Loucy (cell line): ENCODE data around the gene CXCL12.

Source experiments
- H2AFZ ChIP-seq: fragments of 200-600 bp; sonication (generic); 2 replicates; pipeline ENCODE4 v1.6.0; 2016; ENCODE audit warnings: antibody characterized with exemption, mild to moderate bottlenecking, low read length, moderate library complexity
- H3F3A ChIP-seq: fragments of 200-600 bp; 2 replicates; pipeline ENCODE4 v1.6.0; 2016; ENCODE audit warnings: antibody characterized with exemption, low read depth, mild to moderate bottlenecking
- H3K27me3 ChIP-seq: fragments of 200-600 bp; sonication (generic); 2 replicates; pipeline ENCODE4 v1.6.1; 2014; ENCODE audit warnings: low read length, mild to moderate bottlenecking; ENCODE audit not compliant: insufficient read depth, poor library complexity, severe bottlenecking
- H3K36me3 ChIP-seq: fragments of 200-600 bp; sonication (generic); 2 replicates; pipeline ENCODE4 v1.6.1; 2016; ENCODE audit warnings: low read length; ENCODE audit not compliant: insufficient read depth
- H3K4me1 ChIP-seq: fragments of 200-600 bp; sonication (generic); 2 replicates; pipeline ENCODE4 v1.5.1; 2014; ENCODE audit warnings: low read length, mild to moderate bottlenecking; ENCODE audit not compliant: insufficient read depth, poor library complexity, severe bottlenecking
- H3K4me2 ChIP-seq: fragments of 200-600 bp; sonication (generic); 2 replicates; pipeline ENCODE4 v1.6.0; 2014; ENCODE audit warnings: antibody characterized with exemption, low read length, low read depth, mild to moderate bottlenecking; ENCODE audit not compliant: poor library complexity, severe bottlenecking
- H3K4me3 ChIP-seq: fragments of 200-600 bp; sonication (generic); 2 replicates; pipeline ENCODE4 v1.5.1; 2014; ENCODE audit warnings: low read length, mild to moderate bottlenecking, mixed read lengths; ENCODE audit not compliant: poor library complexity, severe bottlenecking
- H3K79me2 ChIP-seq: fragments of 200-600 bp; sonication (generic); 2 replicates; pipeline ENCODE4 v1.6.1; 2014; ENCODE audit warnings: low read length; ENCODE audit not compliant: insufficient read depth
- H3K9ac ChIP-seq: fragments of 200-600 bp; sonication (generic); 2 replicates; pipeline ENCODE4 v1.6.0; 2014; ENCODE audit warnings: mild to moderate bottlenecking, low read depth, low read length, moderate library complexity; ENCODE audit not compliant: poor library complexity, severe bottlenecking
- H3K9me2 ChIP-seq: fragments of 200-600 bp; sonication (generic); replicated peaks from 2 replicates; pipeline ENCODE4 v1.6.1; 2016; ENCODE audit warnings: low read depth, low read length, mixed read lengths
- H3K9me3 ChIP-seq: fragments of 200-600 bp; sonication (generic); 2 replicates; pipeline ENCODE4 v1.6.1; 2014; ENCODE audit warnings: mild to moderate bottlenecking, antibody characterized with exemption, low read length, low read depth; ENCODE audit not compliant: insufficient read depth
- H4K20me1 ChIP-seq: fragments of 200-600 bp; sonication (generic); 2 replicates; pipeline ENCODE4 v1.6.0; 2014; ENCODE audit warnings: antibody characterized with exemption, low read length, mild to moderate bottlenecking; ENCODE audit not compliant: insufficient read depth, poor library complexity, severe bottlenecking
- CTCF ChIP-seq: fragments of 200-600 bp; sonication (generic); conservative IDR thresholded peaks from 2 replicates; pipeline ENCODE4 v1.5.1; 2014; ENCODE audit warnings: mild to moderate bottlenecking, antibody characterized with exemption, low read length
- EZH2phosphoT487 ChIP-seq: fragments of 200-600 bp; IDR thresholded peaks from 2 replicates; pipeline ENCODE4 v1.6.1; 2018; ENCODE audit warnings: antibody characterized with exemption, mild to moderate bottlenecking, moderate library complexity, borderline replicate concordance

The CXCL12 gene

GRCh38 chr10:44416936-44417335 lies 32.0 kb upstream of the CXCL12 start:
- H3K4me3 ChIP-seq: no peak overlapping the region
- no peaks in the 10 kb centered on the region for H3K36me3 ChIP-seq
- H3K9me2 ChIP-seq: no peaks in the 10 kb centered on the region
- no peaks in the 10 kb centered on the region for H4K20me1 ChIP-seq
- no peaks in the 10 kb centered on the region for H3K27me3 ChIP-seq
- H2AFZ ChIP-seq: no peak overlapping the region
- no peak overlapping the region for H3K9ac ChIP-seq
- peaks cover 15% of the 10 kb centered on the region for H3K4me1 ChIP-seq
- TF ChIP-seq EZH2phosphoT487 (no peak), CTCF (no peak)
- no peaks in the 10 kb centered on the region; the same call in 1 of the 2 replicates for H3K9me3 ChIP-seq
- no peaks in the 10 kb centered on the region for H3K79me2 ChIP-seq
- H3K4me2 ChIP-seq: no peak overlapping the region
- no peaks in the 10 kb centered on the region for H3F3A ChIP-seq

- no peak overlapping the region for H3K4me2 ChIP-seq
- H3F3A ChIP-seq: no peaks in the 10 kb centered on the region
- no peak overlapping the region for H3K4me3 ChIP-seq
- H3K9me3 ChIP-seq: no peaks in the 10 kb centered on the region; the same call in 1 of the 2 replicates
- no peaks in the 10 kb centered on the region for H4K20me1 ChIP-seq
- H3K36me3 ChIP-seq: no peaks in the 10 kb centered on the region
- no peak overlapping the region for H3K9ac ChIP-seq
- H2AFZ ChIP-seq: no peak overlapping the region
- H3K9me2 ChIP-seq: no peaks in the 10 kb centered on the region
- TF ChIP-seq EZH2phosphoT487 (no peak), CTCF (no peak)
- no peaks in the 10 kb centered on the region for H3K27me3 ChIP-seq
- peaks cover 15% of the 10 kb centered on the region for H3K4me1 ChIP-seq
- H3K79me2 ChIP-seq: no peaks in the 10 kb centered on the region
Observed at GRCh38 chr10:44416021-44416771, 31.3 kb upstream of the CXCL12 start.

- Histone ChIP-seq H3K79me2 (no peaks in the 10 kb centered on the region), H4K20me1 (no peaks in the 10 kb centered on the region), H3K9me3 (no peaks in the 10 kb centered on the region; the same call in 1 of the 2 replicates), H3K27me3 (no peaks in the 10 kb centered on the region), H3K9ac (no peak overlapping the region), H3F3A (no peaks in the 10 kb centered on the region), H3K36me3 (no peaks in the 10 kb centered on the region), H3K4me3 (no peak overlapping the region), H3K4me1 (peaks cover 7% of the 10 kb centered on the region), H3K9me2 (no peaks in the 10 kb centered on the region), H3K4me2 (no peak overlapping the region), H2AFZ (no peak overlapping the region)
- TF ChIP-seq CTCF (no peak), EZH2phosphoT487 (no peak)
Observed at GRCh38 chr10:44415121-44415520, 30.2 kb upstream of the CXCL12 start.
